ENCODE data around the gene ESYT3.
"Not testable (repeated sequence)": the region's sequence is repeated elsewhere in the genome, so short reads cannot be mapped to it uniquely, and the experiment has no call there.

Gene ESYT3

GRCh38 chr3:138450181-138450580, 15.8 kb downstream of the ESYT3 start:
- DNase-seq (ENCODE audit: extremely low read depth, low read depth), result no peak
- TF ChIP-seq, protein P1, sequence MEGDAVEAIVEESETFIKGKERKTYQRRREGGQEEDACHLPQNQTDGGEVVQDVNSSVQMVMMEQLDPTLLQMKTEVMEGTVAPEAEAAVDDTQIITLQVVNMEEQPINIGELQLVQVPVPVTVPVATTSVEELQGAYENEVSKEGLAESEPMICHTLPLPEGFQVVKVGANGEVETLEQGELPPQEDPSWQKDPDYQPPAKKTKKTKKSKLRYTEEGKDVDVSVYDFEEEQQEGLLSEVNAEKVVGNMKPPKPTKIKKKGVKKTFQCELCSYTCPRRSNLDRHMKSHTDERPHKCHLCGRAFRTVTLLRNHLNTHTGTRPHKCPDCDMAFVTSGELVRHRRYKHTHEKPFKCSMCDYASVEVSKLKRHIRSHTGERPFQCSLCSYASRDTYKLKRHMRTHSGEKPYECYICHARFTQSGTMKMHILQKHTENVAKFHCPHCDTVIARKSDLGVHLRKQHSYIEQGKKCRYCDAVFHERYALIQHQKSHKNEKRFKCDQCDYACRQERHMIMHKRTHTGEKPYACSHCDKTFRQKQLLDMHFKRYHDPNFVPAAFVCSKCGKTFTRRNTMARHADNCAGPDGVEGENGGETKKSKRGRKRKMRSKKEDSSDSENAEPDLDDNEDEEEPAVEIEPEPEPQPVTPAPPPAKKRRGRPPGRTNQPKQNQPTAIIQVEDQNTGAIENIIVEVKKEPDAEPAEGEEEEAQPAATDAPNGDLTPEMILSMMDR (IDR thresholded peaks at IDR 0.05; ENCODE audit: low read depth, low read length), result no peak

- DNase-seq (ENCODE audit: extremely low read depth, low read depth), result no peak
- TF ChIP-seq, protein P1 (IDR thresholded peaks at IDR 0.05; ENCODE audit: low read depth, low read length), result no peak
These were observed 16.4 kb downstream of the ESYT3 start for GRCh38 chr3:138450704-138451424.

DNA sequence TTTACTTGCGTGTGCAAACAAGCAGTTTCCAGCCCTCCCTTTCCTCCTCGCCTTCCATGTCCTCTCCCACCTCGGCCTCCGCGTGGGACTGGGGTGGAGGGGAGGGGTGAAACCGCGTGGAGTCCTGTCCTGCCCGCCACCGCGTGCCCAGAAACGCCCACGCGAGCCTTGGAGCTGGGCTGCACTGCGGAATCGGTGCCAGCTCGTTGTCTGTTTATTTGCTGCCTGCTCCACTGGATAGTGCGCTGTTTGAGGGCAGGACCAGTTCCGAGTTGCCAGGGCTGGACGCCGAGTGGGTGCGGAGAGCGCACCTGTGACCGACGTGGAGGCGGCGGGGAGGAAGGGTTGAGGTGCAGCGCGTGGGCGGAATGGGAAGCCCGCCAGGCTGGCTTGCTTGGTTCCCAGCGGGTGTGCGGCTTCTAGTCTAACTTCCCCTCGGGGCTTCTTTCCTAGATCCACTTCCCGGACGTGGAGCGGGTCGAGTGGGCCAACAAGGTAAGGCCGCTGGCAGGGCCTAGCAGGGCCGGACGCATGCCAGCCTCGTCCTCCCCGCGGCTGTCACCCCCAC, 17.3 kb downstream of the ESYT3 start:
- TF ChIP-seq, protein P1 (IDR thresholded peaks at IDR 0.05; ENCODE audit: low read depth, low read length), result no peak
- no peak for DNase-seq (ENCODE audit: extremely low read depth, low read depth)

DNA sequence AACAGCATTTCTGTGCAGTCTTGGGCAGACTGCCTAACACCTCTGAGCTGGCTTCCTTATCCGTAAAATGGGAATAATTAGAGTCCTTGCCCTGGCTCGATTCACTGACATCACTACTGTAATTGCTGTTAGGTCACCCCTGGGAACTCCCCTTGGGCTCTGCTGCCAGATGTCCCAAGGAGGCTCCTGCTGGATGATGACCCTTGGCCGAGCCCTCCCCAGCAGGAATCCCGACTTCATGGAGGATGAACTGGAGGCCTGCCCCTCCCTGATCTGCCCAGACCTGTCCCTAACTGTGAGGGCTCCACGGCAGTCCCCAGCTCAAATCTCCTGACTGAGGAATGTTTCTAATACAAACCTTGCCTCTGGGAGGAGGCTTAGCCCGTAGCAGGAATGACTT, 18.0 kb downstream of the ESYT3 start:
- TF ChIP-seq, protein P1 (IDR thresholded peaks at IDR 0.05; ENCODE audit: low read depth, low read length), result no peak
- no peak for DNase-seq (ENCODE audit: extremely low read depth, low read depth)

DNA sequence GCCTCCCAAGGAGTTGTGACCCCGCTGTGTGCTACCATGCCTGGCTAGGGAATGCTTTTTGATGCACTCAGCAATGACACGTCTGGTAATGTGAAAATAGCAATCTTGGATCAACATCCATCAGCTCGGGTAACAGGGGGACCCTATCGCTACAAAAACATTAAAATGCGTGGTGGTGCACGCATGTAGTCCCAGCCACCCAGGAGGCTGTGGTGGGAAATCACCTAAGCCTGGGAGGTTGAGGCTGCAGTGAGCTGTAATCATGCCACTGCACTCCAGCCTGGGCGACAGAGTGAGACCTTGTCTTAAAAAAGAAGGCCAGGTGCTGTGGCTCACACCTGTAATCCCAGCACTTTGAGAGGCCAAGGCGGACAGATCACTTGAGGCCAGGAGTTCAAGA, 19.5 kb downstream of the ESYT3 start:
- not testable (repeated sequence) for DNase-seq (ENCODE audit: extremely low read depth, low read depth)

DNA sequence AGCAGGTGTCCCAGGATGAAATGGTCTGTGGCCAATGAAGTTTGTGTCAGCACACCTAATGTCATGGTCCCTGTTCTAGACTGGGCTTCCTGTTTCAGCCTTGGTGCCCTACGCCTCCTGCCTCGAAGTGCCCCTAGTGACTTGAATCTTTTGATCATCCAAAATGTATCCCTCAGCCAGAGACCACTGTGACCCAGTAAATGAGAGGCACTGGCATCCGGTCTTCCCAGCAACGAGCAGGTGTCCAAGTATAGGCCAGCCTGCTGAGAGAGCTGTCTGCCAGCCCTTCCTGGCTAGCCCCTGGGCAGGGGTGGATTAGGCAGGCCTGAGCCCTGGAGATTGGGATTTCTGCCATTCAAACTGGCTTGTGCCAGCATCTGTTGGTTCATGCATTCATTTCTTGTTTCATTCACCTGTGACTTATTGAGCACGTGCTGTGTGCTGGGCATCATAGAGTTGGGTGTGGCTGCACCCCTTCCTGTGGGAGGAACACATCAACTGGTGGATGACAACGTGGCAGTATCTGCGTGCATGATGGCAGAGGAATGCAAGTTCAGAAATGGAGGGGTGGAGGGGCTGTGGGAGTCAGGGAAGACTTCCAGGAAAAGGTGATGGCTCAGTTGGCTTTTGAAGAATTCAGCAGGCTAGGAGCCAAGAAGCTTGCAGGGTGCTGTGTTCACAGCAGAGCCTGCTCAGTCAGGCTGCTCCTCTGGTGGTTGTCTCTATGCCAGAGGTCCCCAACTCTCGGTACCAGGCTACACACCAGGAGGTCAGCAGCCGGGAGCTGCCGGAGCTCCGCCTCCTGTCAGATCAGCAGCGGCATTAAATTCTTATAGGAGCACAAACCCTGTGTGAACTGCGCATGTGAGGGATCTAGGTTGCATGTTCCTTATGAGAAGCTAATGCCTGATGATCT, 21.6 kb downstream of the ESYT3 start:
- TF ChIP-seq, protein P1 (IDR thresholded peaks at IDR 0.05; ENCODE audit: low read depth, low read length), result no peak
- DNase-seq (ENCODE audit: extremely low read depth, low read depth), result no peak

GRCh38 chr3:138456961-138457862, 22.8 kb downstream of the ESYT3 start:
- DNase-seq (ENCODE audit: extremely low read depth, low read depth), result no peak
- TF ChIP-seq, protein P1 (IDR thresholded peaks at IDR 0.05; ENCODE audit: low read depth, low read length), result no peak
